T-cell (primary cell): Measurements from ENCODE around the gene PLBD1. TPM values are rescaled to one million over a fixed set of nuclear protein-coding genes. Genes with fewer than 3 reads are reported as not detected.

Experiments
- ATAC-seq, 4 experiments: fragments of 200-7000 bp in 3 of 4; fragments of 150-1000 bp in 1 of 4; cut with Tn5 transposase; replicated peaks in 1 of 4; 1 replicate in 3 of 4; 2 replicates in 1 of 4; pipeline ENCODE4 v1.10.0; 2021; ENCODE audit warnings: moderate library complexity in 3 of 4, mild to moderate bottlenecking in 2 of 4, moderate number of reproducible peaks in 1 of 4
- CTCF ChIA-PET, 2 donors: fragments of 300-600 bp; sonication (Branson Sonifier 250); formaldehyde crosslinking; loops; one replicate each; lab custom pipeline; 2022; ENCODE audit warnings: antibody characterized with exemption in 2 of 2; lab: Charles Lee
- POLR2A ChIA-PET, 2 donors: fragments of 300-600 bp; sonication (Branson Sonifier 250); formaldehyde crosslinking; loops; one replicate each; lab custom pipeline; 2022; ENCODE audit warnings: antibody characterized with exemption in 2 of 2; lab: Charles Lee
- DNase-seq, 35 experiments: peaks; one replicate each; pipeline versions ENCODE4 v3.0.0 to v3.0.0-alpha.2; 2013 to 2023
- H3K27ac ChIP-seq: one replicate; pipeline ENCODE4 v1.5.1; 2013; ENCODE audit warnings: low read length
- H3K27me3 ChIP-seq, 2 experiments: replicated peaks in 1 of 2; 1 replicate in 1 of 2; 2 replicates in 1 of 2; pipeline versions ENCODE4 v1.6.1 to v1.7.0; 2013; ENCODE audit warnings: low read length in 1 of 2, mixed read lengths in 1 of 2; ENCODE audit not compliant: control insufficient read depth in 2 of 2, insufficient read depth in 2 of 2; ENCODE audit errors: extremely low read depth in 1 of 2
- H3K36me3 ChIP-seq, 2 donors: 1 replicate in 1 of 2; 2 replicates in 1 of 2; pipeline versions ENCODE4 v1.6.1 to v1.7.0; 2013; ENCODE audit warnings: low read length in 1 of 2; ENCODE audit not compliant: control insufficient read depth in 2 of 2, insufficient read depth in 1 of 2; ENCODE audit errors: extremely low read depth in 1 of 2
- H3K4me1 ChIP-seq, 2 experiments: 1 replicate in 1 of 2; 2 replicates in 1 of 2; pipeline versions ENCODE4 v1.6.1 to v1.7.0; 2013; ENCODE audit warnings: low read length in 2 of 2, mixed read lengths in 1 of 2; ENCODE audit not compliant: insufficient read depth in 2 of 2, control insufficient read depth in 1 of 2; ENCODE audit errors: extremely low read depth in 1 of 2
- H3K4me3 ChIP-seq, 2 donors: 1 replicate in 1 of 2; 2 replicates in 1 of 2; pipeline versions ENCODE4 v1.5.1 to v1.7.0; 2013; ENCODE audit warnings: mild to moderate bottlenecking in 2 of 2, low read length in 1 of 2, moderate library complexity in 1 of 2; ENCODE audit not compliant: control insufficient read depth in 1 of 2; ENCODE audit errors: extremely low read depth in 1 of 2
- H3K9me3 ChIP-seq: 2 replicates; pipeline ENCODE4 v1.7.0; 2013
- H3K27ac Mint-ChIP-seq, 2 donors: one replicate each; pipeline ENCODE4 v1.8.0; 2020 to 2021; ENCODE audit warnings: mild to moderate bottlenecking in 2 of 2, mixed read lengths in 2 of 2
- H3K27me3 Mint-ChIP-seq, 2 donors: one replicate each; pipeline ENCODE4 v1.8.0; 2021 to 2022; ENCODE audit warnings: mixed read lengths in 2 of 2
- H3K36me3 Mint-ChIP-seq: one replicate; pipeline ENCODE4 v1.8.0; 2021; ENCODE audit warnings: mixed read lengths
- H3K4me1 Mint-ChIP-seq, 3 donors: one replicate each; pipeline ENCODE4 v1.8.0; 2020 to 2022; ENCODE audit warnings: mixed read lengths in 3 of 3, mild to moderate bottlenecking in 1 of 3
- H3K4me3 Mint-ChIP-seq, 3 donors: one replicate each; pipeline ENCODE4 v1.8.0; 2020 to 2022; ENCODE audit warnings: mild to moderate bottlenecking in 3 of 3, mixed read lengths in 3 of 3, moderate library complexity in 3 of 3
- H3K9me3 Mint-ChIP-seq, 3 donors: one replicate each; pipeline ENCODE4 v1.8.0; 2020 to 2022; ENCODE audit warnings: mixed read lengths in 3 of 3
- WGBS: methylation state at CpG from one replicate; pipeline ENCODE4 v1.1.5; 2013; ENCODE audit warnings: missing lambda C conversion rate; ENCODE audit not compliant: insufficient coverage; 5-methylcytosine and 5-hydroxymethylcytosine counted together
- total RNA-seq, 35 experiments: library from RNA in 6 of 35; stranded (reverse) in 6 of 35; fragments of 120-200 nt in 1 of 35; gene quantifications; one replicate each; pipeline versions ENCODE4 v1.2.1 to v1.2.4 and lab custom pipeline; 2013 to 2026

The PLBD1 gene
- total RNA-seq, 5 donors from 2014 or later (not counting 1 experiment from before 2014, with no cell fraction given), result 0.13 to 0.57 (median 0.20) TPM

- H3K4me1 ChIP-seq, result no peaks in the 10 kb centered on the region
- no CpG with 5 or more reads among the region's 3 CpGs for WGBS
- H3K36me3 ChIP-seq, result no peaks in the 10 kb centered on the region
- no peaks in the 10 kb centered on the region for H3K9me3 ChIP-seq
- no peak for ATAC-seq
- no peaks in the 10 kb centered on the region for H3K27me3 ChIP-seq
- Mint-ChIP-seq H3K27ac (no peak overlapping the region), H3K4me1 (peaks cover 0 to 3% (median 0%) of the 10 kb centered on the region in 3 donors), H3K36me3 (no peaks in the 10 kb centered on the region), H3K27me3 (peaks cover 9 to 12% of the 10 kb centered on the region in 2 donors), H3K9me3 (peaks cover 12 to 45% (median 30%) of the 10 kb centered on the region in 3 donors), H3K4me3 (no peak overlapping the region)
- CTCF ChIA-PET, result no interaction called here
- POLR2A ChIA-PET, result interaction anchor here in 1 of 2 donors (0.6 kb wide), 1 partner anchor 384 kb away, joined by 3 read pairs; no protein-coding TSS in a partner anchor
- no peak overlapping the region for H3K4me3 ChIP-seq
- H3K27ac ChIP-seq, result no peak overlapping the region
- no peak for DNase-seq
These were observed 44.0 kb upstream of the PLBD1 start for GRCh38 chr12:14611640-14612203.

DNA sequence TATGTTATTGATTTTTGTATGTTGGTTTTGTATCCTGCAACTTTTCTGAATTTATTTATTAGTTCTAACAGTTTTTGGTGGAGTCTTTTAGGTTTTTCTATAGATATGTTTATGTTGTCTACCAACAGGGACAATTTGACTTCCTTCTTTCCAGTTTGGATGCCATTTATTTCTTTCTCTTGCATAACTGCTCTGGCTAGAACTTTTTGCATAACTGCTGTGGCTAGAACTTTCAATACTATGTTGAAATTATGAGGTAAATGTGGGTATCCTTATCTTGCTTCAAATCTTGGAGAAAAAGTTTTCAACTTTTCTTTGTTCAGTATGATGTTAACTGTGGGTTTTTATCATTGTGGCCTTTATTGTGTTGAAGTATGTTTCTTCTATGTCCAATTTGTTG lies 39.9 kb upstream of the PLBD1 start:
- H3K36me3 Mint-ChIP-seq, result no peaks in the 10 kb centered on the region
- no peak overlapping the region for H3K4me3 Mint-ChIP-seq
- H3K27ac ChIP-seq, result no peak overlapping the region

GRCh38 chr12:14605401-14605989 lies 37.8 kb upstream of the PLBD1 start:
- Histone ChIP-seq H3K27me3 (no peaks in the 10 kb centered on the region), H3K4me1 (no peaks in the 10 kb centered on the region), H3K27ac (no peak overlapping the region), H3K36me3 (no peaks in the 10 kb centered on the region), H3K4me3 (no peak overlapping the region), H3K9me3 (peaks cover 3% of the 10 kb centered on the region)
- H3K27ac Mint-ChIP-seq, result no peak overlapping the region
- ChIA-PET CTCF (interaction anchor here in 1 of 2 donors (0.7 kb wide), 1 partner anchor 19 kb away, joined by 5 read pairs; no protein-coding TSS in a partner anchor), POLR2A (no interaction called here)
- no peaks in the 10 kb centered on the region for H3K36me3 Mint-ChIP-seq
- H3K4me3 Mint-ChIP-seq, result no peak overlapping the region
- DNase-seq (no peak), ATAC-seq (no peak)
- no peaks in the 10 kb centered on the region for H3K4me1 Mint-ChIP-seq
- H3K9me3 Mint-ChIP-seq, result peaks cover 20 to 63% (median 37%) of the 10 kb centered on the region in 3 donors
- WGBS, result no CpG with 5 or more reads among the region's 3 CpGs
- peaks cover 16 to 23% of the 10 kb centered on the region in 2 donors for H3K27me3 Mint-ChIP-seq

More for the DNA sequence above, 39.9 kb upstream of the PLBD1 start:
- Mint-ChIP-seq H3K27ac (no peak overlapping the region), H3K4me1 (no peaks in the 10 kb centered on the region), H3K9me3 (peaks cover 20 to 70% (median 41%) of the 10 kb centered on the region in 3 donors), H3K27me3 (peaks cover 14 to 16% of the 10 kb centered on the region in 2 donors)
- no peak for DNase-seq
- ATAC-seq, result no peak
- POLR2A ChIA-PET, result no interaction called here
- no peak overlapping the region for H3K4me3 ChIP-seq
- H3K9me3 ChIP-seq, result peaks cover 3% of the 10 kb centered on the region
- CTCF ChIA-PET, result no interaction called here
- no peaks in the 10 kb centered on the region for H3K4me1 ChIP-seq
- no peaks in the 10 kb centered on the region for H3K36me3 ChIP-seq
- H3K27me3 ChIP-seq, result no peaks in the 10 kb centered on the region

GRCh38 chr12:14601692-14602478 lies 34.2 kb upstream of the PLBD1 start:
- Mint-ChIP-seq H3K4me1 (no peaks in the 10 kb centered on the region), H3K4me3 (no peak overlapping the region), H3K36me3 (no peaks in the 10 kb centered on the region)

DNA sequence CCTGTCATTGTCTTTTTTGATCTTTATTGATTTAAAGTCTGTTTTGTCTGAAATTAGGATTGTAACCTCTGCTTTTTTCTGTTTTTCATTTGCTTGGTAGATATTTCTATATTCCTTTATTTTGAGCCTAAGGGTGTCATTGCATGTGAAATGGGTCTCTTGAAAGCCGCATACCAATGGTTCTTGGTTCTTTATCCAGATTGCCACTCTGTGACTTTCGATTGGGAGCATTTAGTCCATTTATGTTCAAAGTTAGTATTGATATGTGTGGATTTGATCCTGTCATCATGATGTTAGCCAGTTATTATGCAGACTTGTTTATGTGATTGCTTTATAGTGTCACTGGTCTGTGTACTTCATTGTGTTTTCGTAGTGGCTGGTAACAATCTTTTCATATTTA lies 29.8 kb upstream of the PLBD1 start:
- H3K36me3 ChIP-seq, result no peaks in the 10 kb centered on the region
- Mint-ChIP-seq H3K4me3 (no peak overlapping the region), H3K27ac (no peak overlapping the region), H3K27me3 (peaks cover 6 to 13% of the 10 kb centered on the region in 2 donors), H3K9me3 (peaks cover 12 to 27% (median 16%) of the 10 kb centered on the region in 3 donors), H3K4me1 (no peaks in the 10 kb centered on the region), H3K36me3 (no peaks in the 10 kb centered on the region)
- H3K9me3 ChIP-seq, result no peaks in the 10 kb centered on the region
- no peaks in the 10 kb centered on the region for H3K27me3 ChIP-seq
- POLR2A ChIA-PET, result no interaction called here
- DNase-seq (no peak), ATAC-seq (no peak)
- CTCF ChIA-PET, result no interaction called here
- no peak overlapping the region for H3K4me3 ChIP-seq
- no peak overlapping the region for H3K27ac ChIP-seq
- WGBS, result 80% methylated on average over 3 of the region's 3 CpGs
- H3K4me1 ChIP-seq, result no peaks in the 10 kb centered on the region

More at GRCh38 chr12:14601692-14602478, 34.2 kb upstream of the PLBD1 start:
- Histone ChIP-seq H3K36me3 (no peaks in the 10 kb centered on the region), H3K4me3 (no peak overlapping the region), H3K9me3 (peaks cover 3% of the 10 kb centered on the region), H3K27me3 (no peaks in the 10 kb centered on the region), H3K27ac (no peak overlapping the region), H3K4me1 (no peaks in the 10 kb centered on the region)
- ATAC-seq, result no peak
- Mint-ChIP-seq H3K9me3 (peaks cover 15 to 49% (median 27%) of the 10 kb centered on the region in 3 donors), H3K27ac (no peak overlapping the region), H3K27me3 (peaks cover 16 to 20% of the 10 kb centered on the region in 2 donors)
- ChIA-PET CTCF (no interaction called here), POLR2A (no interaction called here)
- 76% methylated on average over 2 of the region's 4 CpGs for WGBS
- DNase-seq, result no peak

DNA sequence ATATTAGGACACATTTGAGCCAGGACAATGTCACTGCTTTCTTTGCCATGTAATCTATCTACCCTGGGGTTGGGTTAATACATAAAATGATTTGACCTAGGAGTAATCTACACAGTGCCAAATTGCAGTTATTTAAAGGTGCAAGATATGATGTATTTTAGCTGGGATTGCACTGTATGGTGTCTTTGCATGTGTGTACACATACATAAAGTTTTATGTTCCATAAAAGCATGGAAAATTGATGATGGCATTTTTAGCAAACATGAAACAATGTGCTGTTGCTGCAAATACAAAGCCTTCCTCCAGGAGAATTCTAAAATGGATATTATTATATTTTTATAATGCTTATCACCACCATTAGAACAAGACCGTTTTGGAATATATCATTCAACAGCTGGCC lies 24.0 kb upstream of the PLBD1 start:
- no peaks in the 10 kb centered on the region for H3K36me3 Mint-ChIP-seq
- Histone ChIP-seq H3K27me3 (no peaks in the 10 kb centered on the region), H3K36me3 (no peaks in the 10 kb centered on the region), H3K4me1 (no peaks in the 10 kb centered on the region), H3K27ac (no peak overlapping the region), H3K4me3 (no peak overlapping the region), H3K9me3 (no peaks in the 10 kb centered on the region)
- peaks cover 0 to 2% of the 10 kb centered on the region in 2 donors for H3K27me3 Mint-ChIP-seq
- ATAC-seq, result no peak
- no peak overlapping the region for H3K27ac Mint-ChIP-seq
- ChIA-PET CTCF (no interaction called here), POLR2A (no interaction called here)
- no peaks in the 10 kb centered on the region for H3K4me1 Mint-ChIP-seq
- no peak overlapping the region for H3K4me3 Mint-ChIP-seq
- H3K9me3 Mint-ChIP-seq, result peaks cover under 1 to 3% (median 3%) of the 10 kb centered on the region in 3 donors
- WGBS, result no CpG with 5 or more reads among the region's 1 CpG
- DNase-seq, result no peak
